Glomerular endothelial cell (primary cell): Measurements from ENCODE around the gene GPR171. TPM values are rescaled to one million over a fixed set of nuclear protein-coding genes. Genes with fewer than 3 reads are reported as not detected.

ENCODE experiments used
- total RNA-seq: library from RNA; depleted of rRNA; stranded (reverse); fragments of >200 nt; gene quantifications from 2 replicates; pipeline ENCODE4 v1.2.3, GENCODE V29; 2015

GPR171 gene
- total RNA-seq, 1 donor from 2014 or later = not detected

Other genes with a start within 250 kb of the GPR171 start
- not detected in 2 replicates for gene CLRN1, start 230.5 kb downstream of the GPR171 start, total RNA-seq
- gene MED12L, start 117.6 kb downstream of the GPR171 start, total RNA-seq = 0.05 and 0.29 TPM in 2 replicates
- not detected in 2 replicates for gene P2RY14, start 75.3 kb upstream of the GPR171 start, total RNA-seq
- gene GPR87, start 113.6 kb upstream of the GPR171 start, total RNA-seq = 0.53 TPM in 1 of 2 replicates, not detected in the other
- not detected in 2 replicates for gene P2RY13, start 126.3 kb upstream of the GPR171 start, total RNA-seq
- gene P2RY12, start 181.5 kb upstream of the GPR171 start, total RNA-seq = not detected in 2 replicates